ENCODE results near the gene GALNT12.

The GALNT12 gene, protein sequence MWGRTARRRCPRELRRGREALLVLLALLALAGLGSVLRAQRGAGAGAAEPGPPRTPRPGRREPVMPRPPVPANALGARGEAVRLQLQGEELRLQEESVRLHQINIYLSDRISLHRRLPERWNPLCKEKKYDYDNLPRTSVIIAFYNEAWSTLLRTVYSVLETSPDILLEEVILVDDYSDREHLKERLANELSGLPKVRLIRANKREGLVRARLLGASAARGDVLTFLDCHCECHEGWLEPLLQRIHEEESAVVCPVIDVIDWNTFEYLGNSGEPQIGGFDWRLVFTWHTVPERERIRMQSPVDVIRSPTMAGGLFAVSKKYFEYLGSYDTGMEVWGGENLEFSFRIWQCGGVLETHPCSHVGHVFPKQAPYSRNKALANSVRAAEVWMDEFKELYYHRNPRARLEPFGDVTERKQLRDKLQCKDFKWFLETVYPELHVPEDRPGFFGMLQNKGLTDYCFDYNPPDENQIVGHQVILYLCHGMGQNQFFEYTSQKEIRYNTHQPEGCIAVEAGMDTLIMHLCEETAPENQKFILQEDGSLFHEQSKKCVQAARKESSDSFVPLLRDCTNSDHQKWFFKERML

DNA sequence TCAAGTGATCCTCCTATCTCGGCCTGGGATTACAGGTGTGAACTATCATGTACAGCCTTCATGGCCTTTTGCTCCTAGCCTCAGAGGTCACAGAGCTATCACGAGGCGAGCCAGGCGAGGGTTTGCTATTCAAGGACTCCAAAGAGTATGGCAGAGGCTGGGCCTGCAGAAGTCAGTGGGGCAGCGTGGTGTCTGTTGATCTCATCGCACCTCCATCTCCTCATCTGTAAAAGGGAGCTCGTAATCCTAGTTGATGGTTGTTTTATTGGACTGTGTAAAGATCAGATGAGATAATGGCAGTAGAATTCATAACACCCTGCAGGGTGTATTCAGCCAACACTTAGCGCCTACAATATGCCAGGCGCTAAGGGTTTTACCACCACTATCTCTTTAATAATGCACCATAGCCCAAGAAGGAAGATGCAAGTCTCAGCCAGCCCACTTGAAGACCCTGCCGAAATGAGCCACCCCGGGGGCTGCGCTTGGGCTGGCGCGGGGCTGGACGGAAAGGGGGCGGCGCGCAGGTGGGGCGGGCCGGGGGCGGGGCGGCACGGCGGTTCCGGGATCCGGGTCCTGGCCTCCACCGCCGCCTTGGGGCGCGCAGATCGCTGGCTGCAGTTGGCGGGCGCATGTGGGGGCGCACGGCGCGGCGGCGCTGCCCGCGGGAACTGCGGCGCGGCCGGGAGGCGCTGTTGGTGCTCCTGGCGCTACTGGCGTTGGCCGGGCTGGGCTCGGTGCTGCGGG lies at the start of gene GALNT12:
Gene GALNT12, plus strand, starts transcription at position 601 of the 744 bp plus-strand sequence. Its CDS starts 29 bp downstream, at position 630.
- DNase-seq (ENCODE audit: low read depth in 3 of 3) = peak; percentile 21 to 44 (median 31)

DNA sequence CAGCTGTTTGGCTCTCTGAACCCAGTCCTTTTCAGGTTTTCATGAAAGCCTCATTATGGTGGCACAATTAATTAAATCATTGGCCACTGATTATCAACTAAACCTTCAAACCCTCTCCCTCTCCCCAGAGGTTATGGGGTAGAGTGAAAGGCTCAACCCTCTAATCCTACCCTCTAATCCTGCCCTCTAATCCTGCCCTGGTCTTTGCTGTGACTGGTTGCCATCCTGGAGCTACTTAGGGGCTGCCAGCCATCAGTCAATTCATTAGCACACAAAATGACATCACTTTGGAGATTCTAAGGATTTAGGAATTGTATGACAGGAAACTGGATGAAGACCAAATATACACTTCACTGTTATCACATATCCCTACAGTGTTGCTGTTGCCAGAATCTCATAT lies 47.2 kb upstream of the GALNT12 start:
- DNase-seq (ENCODE audit: low read depth in 3 of 3) = no peak

DNA sequence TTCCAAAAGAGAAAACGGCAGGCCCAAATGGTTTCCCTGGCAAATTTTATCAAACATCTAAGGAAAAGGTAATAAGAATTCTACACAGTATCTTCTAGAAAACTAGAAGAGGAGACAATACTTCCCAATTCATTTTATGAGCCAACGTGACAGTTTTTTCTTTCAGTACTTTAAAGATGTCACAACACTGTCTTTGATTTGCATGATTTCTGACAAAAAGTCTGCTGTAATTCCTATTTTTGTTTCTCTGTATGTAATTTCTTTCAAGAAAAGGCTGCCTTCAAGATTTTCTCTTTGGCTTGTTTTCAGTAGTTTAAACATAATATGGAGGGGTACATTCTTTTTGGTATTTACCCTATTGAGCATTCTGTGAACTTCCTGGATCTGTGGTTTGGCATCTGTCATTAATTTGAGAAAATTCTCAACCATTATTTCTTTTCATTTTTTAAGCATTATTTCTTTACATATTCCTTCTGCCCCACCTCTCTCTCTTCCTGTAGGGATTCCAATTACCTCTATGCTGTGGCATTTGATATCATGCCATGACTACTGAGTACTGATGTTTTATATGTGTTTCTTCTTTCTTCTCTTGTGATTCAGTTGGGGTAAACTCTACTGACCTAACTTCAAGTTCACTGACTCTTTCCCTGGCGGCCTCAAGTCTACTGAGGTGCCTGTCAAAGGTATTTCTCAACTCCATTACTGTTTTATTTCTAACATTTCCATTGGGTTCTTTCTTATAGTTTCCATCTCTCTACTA lies 43.3 kb upstream of the GALNT12 start:
- no peak for DNase-seq (ENCODE audit: low read depth in 3 of 3)

DNA sequence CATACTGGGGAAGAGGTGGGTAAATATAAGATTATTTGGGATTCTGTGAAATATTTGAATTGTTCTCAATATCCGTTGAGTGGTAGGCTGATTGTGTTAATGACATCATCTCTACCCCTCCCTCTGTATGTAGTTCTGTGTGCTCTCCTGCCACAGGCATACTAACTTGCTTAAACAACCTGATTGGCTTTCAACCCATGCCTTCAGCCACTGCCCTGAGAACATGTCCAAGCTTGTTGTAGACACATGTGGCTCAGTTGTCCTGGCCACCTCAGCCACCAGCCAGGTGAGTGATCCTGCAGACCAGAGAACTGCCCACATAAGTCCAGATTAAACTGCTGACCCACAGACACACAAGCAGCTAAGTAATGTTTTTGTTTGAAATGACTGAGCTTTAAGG lies 42.2 kb upstream of the GALNT12 start:
- DNase-seq (ENCODE audit: low read depth in 3 of 3) = no peak

DNA sequence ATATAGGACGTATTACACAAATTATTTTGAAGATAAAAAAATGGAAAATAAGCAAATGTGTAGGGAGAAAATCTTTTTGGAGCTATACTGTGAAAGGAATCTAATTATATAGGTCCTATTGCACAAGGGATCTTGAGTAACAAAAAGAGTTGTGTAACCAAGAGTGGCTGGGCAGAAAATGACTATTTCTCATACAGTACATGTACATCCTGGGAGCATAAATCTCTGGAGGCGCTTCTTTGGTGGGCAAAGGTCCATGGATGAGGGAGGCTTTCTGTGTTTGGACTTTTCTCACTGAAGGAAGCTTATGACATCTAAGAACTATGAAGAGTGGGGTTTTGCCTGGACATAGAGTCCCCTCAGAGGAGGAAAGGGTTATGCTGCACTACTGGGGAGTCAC lies 40.9 kb upstream of the GALNT12 start:
- no peak for DNase-seq (ENCODE audit: low read depth in 3 of 3)

DNA sequence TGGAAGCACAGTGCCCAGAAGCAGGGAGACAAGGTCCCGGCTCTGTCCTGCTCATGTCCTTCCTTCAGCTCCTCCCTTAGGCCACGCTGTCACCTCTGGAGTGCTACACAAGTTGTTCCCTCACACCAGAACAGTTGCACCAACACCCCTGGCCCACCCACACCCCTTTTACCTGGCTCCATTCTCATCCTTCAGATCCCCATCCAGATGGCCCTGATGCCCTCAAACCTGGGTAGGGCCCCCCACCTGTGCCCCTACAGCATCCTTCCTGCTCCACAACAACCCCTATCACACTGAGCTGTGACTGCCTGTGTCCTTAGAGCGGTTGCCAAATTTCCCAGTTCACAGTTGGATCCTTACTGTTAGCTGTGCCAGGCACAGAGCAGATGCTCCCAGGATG lies 40.3 kb upstream of the GALNT12 start:
- DNase-seq (ENCODE audit: low read depth in 3 of 3) = no peak

DNA sequence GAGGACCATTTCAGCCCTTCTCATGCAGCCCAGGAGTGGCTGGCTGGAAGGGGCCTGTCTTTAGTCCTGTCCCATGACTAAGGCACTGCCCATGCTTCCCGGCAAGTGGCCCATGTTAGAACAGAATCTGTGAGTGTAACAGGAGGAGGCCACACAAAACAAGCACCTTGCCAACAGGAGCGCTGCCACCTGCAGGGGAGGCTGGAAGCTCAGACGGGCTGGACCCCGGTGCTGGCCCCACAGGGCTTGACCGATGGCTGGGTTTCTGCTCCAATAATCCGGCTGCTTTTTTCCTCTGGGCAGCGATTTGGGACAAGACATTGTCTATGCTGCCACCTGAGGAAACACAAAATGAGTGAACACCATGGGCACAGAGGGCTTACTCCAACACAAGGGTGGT lies 39.6 kb upstream of the GALNT12 start:
- no peak for DNase-seq (ENCODE audit: low read depth in 3 of 3)

DNA sequence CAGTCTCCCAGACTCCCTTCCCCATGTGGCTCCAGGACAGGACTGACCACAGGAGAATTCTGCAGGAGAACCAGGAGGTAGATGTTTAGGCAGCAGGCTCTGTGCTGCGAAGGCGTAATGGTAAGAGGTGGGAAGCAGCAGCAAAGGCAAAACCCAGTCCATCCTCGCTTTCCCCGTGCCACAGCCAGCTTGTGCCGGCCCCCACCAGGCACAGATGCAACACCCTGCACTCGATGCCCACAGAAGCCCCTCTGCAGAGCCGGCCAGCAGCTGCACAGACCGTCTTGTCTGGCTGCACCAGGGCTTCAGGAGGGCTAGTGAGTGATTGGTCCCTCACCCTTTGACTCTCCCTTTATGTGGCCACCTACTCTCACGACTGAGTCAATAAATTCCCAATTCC lies 39.1 kb upstream of the GALNT12 start:
- DNase-seq (ENCODE audit: low read depth in 3 of 3) = no peak

DNA sequence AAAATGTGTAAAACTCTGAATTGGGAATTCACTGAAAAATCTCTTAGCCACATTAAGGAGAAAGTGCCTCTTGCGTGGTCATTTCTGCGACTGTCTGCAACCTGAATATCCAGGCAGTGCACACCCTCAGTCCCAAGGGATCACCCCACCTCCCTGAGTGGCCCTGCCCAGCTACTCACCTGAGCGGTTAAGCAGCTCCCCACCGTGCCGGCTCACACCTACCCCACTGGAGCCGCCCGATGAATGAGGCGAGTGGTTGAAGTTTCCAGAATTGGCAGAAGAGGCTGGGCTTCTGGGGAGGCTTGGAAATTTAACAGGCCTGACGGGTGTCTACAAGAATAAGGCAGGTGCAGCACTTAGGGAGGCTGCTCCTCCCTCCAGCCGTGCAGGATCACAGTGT lies 36.8 kb upstream of the GALNT12 start:
- no peak for DNase-seq (ENCODE audit: low read depth in 3 of 3)

DNA sequence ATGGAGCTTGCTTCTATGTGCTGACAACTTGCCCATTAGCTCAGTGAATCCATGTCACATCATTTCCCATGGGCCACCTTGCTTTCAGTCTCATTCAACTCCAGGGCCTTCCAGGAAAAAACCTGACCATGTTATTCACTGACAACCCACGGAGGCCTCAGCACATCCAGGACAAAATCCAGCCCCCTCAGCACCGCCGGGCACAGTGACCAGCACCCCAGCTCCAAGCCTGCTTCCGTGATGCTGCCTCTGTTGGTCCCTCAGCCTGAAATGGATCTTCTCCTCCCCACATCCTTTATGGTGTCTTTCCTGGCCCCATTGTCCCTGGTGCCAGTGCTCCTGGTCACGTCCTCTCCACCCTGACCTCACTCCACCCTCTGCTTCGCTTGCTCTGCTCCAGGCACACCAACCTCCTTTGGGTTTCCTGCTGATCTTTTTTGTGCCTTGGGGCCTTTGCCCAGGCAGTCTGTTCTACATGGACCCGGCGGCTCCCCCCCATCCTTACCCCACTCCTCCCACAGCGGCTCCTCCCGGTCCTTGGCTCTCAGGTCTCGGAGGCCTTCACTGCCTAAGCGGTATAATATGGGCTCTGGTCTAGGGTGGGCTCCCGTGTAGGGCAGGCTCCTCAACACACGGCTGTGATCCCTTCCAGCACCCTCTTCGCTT lies 36.1 kb upstream of the GALNT12 start:
- DNase-seq (ENCODE audit: low read depth in 3 of 3) = no peak

DNA sequence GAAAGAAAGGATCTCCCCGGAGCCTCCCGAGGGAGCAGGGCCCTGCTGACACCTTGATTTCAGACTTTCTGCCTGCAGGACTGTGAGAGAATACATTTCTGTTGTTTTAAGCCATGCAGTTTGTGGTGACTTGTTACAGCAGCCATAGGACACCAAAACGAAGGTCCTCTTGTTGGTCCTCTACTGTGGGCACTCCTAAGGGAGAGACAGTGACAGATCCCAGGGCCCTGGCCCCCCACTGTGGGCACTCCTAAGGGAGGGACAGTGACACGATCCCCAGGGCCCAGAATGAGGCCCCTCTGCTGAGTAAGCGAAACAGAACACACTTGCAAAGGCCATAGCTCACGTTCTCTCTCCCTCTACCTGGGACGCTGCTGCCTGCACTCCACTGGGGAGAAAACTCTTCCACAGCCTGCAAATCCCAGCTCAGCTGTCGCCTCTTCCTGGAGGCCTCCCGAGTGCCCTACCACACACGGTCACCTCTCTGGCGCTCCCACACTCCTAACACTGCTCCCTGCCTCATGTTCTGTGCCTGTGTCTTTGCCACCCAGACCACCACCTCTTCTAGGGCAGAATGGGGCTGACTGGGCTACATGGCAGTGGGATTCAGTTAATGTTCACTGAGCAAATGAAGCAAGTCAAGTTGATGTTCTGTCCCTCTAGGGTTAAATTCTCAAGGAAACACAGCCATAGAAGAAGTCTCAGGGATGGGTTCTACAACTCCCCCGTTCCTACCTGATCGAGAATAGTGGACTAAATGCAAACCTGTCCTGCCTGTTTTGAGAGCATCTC lies 34.9 kb upstream of the GALNT12 start:
- no peak for DNase-seq (ENCODE audit: low read depth in 3 of 3)

DNA sequence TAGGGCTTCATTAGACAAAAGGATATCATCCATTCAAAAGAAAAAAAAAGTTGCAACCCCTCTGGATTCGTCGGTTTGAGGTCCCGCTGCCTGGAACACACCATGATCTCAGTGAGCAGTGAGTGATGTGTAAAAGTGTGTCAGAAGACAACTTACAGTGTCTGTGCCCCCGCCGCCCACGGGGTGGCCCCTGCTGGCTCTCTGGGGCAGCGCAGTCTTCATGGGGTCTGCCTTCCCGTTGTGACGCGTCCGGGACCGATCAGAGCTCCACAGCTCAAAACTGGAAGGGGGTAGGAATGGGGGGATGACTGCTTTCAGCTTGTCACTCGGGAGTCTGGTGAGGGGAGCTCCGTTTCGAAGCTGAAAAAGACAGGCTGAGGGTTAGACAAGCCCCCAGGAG lies 33.7 kb upstream of the GALNT12 start:
- DNase-seq (ENCODE audit: low read depth in 3 of 3) = no peak

DNA sequence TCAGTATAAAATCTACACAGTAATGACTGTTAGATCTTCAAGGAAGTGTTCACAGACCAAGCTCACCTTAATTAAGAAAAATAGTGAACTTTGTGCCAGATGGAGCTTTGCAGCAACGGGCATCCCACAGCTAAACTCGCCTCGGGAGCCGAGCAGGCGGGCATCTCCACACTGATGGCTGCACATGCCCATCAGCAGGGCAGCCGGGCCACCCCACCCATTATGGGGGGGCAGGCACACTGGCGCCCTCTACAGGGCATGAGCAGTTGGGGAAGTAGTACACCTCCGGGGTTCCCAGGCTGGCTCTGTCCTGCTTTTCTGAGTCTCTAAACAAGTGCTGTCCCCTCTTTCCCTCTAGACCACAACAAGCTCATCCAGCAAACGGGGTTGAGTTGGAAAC lies 32.7 kb upstream of the GALNT12 start:
- no peak for DNase-seq (ENCODE audit: low read depth in 3 of 3)

DNA sequence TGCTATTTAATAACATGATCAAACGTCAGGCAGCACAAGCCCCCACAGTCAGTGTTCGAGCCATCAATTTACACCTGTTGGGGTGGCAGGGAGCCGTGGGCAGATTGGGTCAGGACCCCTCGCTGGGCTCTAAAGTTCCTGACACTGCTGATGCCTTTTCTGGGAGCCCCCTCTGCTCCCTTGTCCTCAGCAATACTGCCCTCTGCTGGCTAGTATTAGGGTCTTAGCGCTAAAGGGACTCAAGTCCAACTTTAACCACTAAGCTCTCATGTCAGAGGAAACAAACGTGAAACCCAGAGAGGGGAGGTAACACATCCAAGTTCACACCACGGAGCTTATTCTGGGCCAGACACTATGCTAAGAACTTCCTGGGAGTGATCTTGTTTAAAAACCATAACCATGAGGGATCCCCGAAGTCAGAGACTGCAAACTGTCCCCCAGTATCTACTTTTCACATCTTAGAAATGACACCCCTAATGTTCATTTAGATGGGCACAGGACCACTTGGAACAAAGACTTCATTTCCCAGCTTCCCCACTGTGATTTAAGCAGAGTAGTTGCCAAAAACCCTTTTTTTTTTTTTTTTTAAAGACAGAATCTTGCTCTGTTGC lies 31.5 kb upstream of the GALNT12 start:
- DNase-seq (ENCODE audit: low read depth in 3 of 3) = no peak

DNA sequence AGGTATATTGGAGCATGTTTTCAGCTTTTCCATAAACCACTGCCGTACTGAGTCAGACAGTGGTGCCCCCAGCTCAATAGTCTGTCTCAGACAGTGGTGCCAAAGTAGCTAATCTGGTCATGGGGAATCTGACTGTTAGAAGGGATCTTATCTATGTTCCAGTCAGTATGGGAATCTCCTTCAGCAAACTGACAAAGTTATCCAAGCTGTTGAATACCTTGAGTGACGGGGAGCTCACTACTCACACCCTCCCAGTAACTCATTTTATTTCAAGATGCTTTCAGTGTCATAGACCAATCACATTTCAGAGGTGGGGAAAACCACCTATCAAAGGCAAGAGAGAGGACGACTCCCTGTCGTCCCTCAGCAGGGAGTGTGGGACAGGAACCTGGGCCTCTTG lies 29.9 kb upstream of the GALNT12 start:
- no peak for DNase-seq (ENCODE audit: low read depth in 3 of 3)

DNA sequence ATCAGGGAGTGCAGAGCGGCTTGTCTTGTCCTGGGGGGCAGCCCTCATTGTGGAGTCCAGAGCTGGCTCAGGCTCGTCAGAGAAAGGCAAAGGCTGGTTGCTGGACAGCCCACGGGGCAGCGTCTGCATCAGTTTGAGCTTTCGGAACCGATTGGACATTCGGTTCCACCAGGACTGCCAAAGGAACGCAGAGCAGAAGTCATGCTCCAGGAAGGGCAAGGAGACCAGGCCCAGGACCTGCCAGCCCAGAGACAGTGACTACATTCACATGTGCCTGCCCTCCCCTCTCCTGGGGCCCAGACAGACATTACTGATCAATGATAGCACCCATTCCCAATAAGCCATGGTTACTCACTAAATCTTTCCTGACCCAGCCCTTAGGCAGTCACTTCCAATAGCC lies 29.2 kb upstream of the GALNT12 start:
- no peak for DNase-seq (ENCODE audit: low read depth in 3 of 3)

DNA sequence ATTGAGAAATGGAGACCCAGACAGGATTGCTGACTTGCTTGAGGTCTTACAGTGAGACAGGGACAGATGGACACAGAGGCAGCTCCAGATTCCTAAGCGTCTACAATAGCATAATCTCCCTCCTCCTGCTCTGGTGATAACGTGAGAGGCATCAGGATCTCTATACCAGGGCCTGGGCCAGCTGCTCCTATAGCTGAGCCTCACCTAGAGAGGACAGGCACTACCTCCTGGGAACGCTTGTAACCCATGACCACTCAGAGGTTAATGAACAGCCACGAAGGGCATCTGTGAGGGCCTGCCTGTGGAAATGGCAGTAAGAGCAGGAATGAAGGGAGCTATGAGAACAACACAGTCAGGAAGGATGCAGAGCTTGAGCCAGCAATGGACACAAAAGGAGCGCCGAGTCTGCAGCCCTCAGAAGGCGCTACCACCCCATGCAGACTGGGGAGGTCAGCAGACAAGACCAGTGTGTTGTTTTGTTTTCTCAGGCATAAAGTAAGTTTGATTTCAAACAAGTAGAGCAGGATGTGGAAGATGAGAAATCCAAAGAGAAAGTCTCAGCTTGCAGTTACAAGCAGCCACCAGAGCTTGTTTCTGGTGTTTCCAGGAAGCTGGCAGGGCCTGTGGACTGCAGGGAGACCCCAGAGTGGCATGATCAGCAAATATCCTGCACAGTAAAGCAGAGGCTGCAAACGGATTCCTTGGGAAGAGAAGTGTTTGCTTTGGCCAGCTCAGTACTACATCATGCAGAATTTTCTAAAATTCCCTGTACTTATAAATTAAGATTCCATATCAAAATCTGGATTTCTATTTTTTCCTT lies 28.5 kb upstream of the GALNT12 start:
- no peak for DNase-seq (ENCODE audit: low read depth in 3 of 3)

DNA sequence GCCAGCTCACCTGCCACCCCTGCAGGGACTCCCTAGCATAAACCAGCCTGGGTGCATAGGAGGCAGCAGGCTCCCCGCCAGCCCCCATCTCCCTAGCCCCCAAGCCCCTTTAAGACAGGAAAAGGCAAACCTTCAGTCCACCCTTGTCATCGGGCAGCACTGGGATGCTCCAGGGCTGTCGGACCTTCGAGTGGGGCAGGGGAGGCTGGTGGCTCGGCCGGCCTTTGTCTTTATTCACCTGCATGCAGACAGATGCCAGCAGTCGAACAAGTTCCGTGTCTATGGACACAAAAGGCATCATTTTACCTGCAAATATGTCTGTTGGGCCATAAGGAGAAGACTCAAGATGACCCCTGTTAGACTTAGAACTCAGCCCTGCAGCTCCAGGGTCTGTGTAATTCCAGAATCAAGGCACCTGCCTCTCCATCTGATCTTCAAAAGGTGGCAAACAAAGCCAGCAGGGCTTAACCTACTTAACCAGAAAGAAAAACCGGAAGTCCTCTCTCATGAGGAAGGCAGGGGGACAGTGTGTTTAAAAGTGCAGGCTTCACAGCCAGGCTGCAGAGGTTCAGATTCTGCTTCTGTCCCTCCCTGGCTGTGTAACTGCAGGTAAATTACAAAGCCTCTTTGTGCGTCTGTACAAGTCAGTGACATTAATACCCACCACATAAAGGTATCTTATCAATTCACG lies 27.3 kb upstream of the GALNT12 start:
- no peak for DNase-seq (ENCODE audit: low read depth in 3 of 3)
